ENCODE results near the gene CSPG4.

Gene CSPG4

DNA sequence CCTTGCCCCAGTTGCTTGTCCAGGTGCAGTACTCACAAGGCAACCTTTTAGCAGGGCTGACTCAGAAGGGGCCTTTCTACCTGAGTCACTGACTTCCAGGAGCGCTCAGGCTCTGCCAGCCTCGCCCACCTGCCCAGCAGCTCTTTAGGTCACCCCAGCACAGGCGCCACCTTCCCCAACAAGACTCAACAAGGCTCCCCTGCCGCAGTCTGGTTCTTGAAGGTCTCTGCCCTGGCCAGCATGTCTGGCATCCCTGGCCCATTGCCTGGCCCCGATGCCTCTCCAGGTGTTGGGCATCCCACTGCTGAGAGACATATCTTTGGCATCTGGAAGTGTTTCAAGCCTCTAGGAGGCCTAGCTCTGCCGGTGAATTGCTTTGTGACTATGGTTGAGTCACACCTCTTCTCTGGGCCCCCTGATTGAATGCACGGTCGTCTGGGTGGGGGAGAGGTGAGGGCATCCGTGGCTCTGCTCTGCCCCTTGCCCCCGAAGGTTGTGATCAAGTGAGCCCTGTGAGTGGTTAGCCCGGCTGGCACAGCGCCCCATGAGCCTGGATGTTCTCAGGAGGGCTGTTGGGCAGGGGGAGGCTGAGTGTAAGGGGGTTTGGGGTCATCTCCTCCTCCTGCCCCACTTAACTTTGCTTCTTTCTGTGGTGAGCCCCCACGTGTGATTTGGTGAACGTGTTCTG is 43.3 kb downstream of the CSPG4 start:
- no peak for DNase-seq (ENCODE audit: low spot score)

DNA sequence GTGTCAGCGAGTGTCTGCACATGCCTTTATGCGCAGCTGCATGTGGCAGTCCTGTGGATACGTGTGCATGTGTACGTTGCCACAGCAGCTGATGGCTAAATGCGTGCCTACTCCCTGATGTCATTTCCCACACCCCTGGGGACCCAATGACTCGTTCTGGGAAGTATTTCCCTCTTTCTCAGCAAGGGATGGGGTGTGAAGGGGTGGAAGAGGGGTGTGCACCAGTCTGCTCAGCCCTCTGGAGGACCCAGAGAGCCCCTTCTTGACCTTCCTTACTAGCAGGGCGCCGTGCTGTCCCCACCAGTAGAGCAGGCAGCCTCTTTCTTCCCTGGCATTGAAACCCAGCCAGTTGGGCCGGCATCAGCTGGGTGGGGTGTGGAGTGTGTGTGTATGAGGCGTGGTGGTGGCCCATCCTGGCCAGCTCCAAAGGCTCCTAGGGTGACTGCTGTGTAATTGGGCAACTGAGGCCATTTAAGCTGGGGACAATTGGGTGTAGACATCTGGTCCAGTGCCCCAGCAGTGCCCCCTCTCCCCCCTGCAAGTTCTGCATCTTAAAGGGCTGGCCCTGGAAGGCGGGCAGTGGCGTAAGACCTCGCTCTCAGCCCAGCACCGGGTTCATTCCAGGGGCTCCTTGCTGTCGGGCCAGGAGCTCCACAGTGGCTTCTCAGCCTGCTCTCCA is 45.7 kb downstream of the CSPG4 start:
- DNase-seq (ENCODE audit: low spot score), result no peak

DNA sequence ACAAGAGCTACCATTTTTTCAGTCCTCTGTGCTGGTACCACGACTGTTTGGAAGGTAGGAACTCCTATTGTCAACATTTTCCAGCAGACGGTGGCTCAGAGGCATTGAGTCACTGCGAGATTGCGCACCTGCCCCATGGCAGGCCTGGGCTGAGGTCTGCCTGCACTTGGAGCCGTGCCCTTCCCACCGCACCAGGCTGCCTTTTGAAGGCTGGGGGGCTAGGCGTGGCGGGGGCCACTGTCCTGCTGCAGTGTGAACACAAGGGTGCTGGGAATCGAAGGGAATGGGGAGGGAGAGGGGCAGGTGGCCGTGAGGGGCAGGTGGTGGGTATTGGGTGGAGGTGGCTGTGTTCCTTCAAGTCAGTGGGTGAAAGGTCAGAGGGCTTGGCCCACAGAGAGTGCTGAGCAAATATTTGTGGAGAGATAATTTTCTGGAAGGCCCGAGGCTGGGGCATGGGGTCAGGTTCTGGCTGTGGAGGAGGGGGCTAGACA is 48.7 kb downstream of the CSPG4 start:
- no peak for DNase-seq (ENCODE audit: low spot score)

DNA sequence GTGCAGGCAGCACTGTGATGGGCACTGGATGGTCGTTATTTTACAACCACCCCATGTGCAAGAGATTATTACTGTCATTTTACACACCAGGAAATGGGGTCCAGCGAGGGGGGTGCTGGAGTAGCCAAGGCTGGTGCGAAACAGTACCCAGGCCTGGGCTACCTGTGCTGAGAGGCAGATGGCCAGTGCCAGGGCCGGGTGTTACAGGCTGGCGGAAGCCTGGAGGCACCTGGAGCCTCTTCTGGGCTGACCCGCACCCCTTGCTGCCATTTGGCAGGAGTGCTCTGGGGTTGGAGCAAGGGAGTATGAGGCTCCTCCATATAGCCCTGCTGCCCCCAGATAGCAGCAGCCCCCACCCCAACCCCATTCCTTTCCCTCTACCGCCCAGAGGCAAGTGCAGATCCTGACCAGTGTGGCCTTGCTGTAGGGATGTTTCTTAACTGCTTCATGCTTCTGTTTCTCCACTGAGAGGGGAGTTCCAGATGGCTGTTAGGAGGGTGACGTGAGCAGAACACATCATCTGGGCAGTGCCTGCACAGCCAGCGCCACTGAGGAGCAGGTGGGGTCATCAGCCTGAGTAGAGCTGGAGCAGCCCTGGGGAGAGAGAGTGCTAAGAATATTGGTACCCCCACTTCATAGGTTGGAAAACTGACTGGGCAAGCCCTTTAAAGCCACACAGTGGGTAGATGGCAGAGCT is 49.7 kb downstream of the CSPG4 start:
- DNase-seq (ENCODE audit: low spot score), result no peak

DNA sequence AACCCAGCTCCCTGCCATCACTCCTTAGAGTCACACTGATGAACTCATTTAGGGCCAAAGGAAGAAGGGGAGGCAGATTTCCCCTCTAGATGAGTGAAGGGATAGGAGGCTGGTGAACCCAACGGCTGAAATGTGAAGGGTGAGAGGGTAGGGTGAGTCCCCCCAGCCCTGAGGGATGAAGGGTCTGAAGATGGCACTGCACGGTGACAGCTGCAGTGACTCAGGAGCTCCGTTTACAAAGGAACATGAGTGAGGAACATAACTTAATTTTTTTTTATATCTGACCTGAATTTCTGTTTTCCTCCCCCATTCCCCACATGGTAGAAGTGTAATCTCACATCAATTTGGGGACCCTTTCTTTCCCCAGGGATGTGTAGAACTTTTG is 50.9 kb downstream of the CSPG4 start:
- DNase-seq (ENCODE audit: low spot score), result no peak

DNA sequence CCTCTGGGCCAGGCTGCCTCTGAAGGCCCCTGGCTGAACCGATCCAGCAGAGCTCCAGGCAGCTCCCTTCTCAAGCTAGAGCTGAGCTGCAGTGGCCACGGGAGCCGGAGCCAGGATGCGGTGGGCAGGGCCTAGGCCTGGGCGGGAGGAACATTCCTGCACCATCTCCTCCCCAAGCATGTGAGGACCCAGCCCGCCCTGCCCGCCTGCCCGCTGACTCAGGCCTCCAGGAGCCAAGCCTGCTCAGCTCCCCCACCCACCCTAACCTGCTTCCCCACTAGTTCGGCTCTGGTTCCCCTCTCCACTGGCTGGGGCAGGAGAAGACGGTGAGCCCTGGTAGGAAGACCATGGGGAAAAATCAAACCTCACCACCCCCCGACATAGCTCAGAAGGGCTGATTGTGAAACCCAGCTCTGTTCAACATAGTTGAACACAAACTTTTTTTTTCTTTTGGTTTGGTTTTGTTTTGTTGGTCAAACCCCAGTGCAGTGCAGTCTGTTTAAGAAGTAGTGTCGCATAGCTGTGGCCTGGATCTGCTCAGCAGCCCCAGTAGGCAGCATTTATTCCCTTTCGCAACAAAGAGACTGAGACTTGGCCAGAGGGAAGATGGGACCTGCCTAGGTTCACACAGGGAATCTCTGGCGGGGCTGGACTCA is 51.4 kb downstream of the CSPG4 start:
- no peak for DNase-seq (ENCODE audit: low spot score)

DNA sequence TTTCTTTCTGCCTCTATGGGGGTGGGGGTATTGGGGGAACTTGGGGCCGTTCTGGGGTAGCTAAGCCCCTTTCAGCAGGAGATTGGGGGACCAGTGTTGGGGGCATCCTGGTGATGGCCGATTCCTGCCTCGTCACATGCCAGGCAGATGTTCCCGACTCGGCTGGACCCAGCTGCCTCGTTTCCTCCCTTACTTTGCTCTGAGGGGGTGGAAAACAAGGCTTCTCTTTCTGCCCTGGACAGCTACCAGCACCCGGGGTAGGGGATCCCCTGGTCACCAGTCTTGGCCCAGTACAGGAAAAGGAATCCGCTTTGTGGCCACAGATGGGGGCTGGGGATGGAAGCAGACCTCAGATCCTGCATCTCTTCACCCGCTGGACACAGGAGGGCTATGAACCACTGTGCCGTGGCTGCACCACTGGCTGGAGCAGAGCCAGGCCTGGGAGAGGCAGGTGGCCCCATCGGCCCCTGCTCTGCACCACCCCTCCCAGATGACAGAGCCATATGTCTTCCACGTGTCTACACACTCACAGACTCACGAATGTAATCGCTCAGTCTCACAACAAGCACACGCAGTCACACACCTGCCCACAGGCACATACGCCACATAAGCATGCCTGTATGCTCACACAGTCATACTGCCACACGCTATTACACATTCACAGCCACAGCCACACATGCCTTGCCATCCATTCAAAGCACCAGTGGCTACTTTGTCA is 52.6 kb downstream of the CSPG4 start:
- DNase-seq (ENCODE audit: low spot score), result no peak

DNA sequence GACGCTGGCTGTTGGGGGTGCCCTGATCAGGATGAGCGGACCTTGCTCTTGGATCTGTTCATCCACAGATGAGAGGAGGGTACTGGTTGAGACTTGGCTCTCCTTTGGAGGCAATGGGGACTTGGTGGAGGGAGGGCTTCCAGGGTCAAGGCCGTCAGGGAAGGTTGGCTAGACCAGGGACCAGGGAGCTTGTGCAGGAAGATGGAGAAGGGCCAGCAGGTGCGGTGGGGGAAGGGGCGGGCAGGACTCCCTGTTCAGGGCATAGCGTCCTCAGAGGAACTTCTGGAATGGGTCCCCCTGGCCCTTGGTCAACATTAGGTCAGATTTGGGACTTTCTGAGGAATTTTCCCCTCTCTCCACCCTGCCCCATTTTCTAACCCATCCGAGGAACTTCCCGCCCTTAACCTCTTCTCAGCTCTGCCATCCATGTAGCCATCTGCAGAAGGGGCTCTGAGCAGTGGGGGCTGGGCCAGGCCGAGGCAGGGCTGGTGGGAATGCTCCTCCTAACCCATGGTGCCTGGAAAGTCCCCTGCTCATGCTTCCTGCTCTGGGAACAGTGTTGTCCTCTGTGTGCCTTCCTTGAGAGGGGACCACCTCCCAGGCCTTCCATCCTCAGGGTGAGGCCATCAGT is 53.4 kb downstream of the CSPG4 start:
- no peak for DNase-seq (ENCODE audit: low spot score)

DNA sequence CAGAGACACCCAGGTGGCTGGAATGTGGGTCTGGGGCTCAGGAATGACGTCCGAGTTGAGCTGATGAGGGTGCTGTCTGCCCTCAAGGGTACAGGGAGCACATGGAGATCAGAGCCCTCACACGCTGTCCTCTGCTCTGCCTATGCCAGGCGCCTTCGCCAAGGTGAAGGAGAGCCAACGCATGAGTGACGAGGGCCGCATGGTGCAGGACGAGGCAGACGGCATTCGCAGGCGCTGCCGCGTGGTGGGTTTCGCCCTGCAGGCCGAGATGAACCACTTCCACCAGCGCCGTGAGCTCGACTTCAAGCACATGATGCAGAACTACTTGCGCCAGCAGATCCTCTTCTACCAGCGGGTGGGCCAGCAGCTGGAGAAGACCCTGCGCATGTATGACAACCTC is 55.8 kb downstream of the CSPG4 start:
- no peak for DNase-seq (ENCODE audit: low spot score)

DNA sequence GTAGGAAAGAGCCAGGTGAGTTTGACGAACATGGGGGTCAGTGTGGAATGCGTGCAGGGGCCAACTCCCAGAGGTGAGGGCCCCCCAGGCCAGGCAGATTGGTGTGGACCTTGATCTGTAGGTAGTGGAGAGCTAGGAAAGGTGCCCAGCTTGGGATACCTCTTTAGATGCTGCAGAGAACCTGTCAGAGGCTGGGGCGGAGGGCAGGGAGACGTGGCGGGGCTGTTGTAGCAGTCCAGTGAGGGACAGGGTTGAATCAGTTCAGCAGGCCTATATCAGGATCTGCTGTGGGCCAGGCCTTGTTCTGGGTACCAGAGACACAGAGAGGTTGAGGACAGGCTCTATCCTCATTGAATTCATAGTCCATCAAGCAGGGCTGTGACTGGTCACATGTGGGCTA is 56.3 kb downstream of the CSPG4 start:
- no peak for DNase-seq (ENCODE audit: low spot score)

DNA sequence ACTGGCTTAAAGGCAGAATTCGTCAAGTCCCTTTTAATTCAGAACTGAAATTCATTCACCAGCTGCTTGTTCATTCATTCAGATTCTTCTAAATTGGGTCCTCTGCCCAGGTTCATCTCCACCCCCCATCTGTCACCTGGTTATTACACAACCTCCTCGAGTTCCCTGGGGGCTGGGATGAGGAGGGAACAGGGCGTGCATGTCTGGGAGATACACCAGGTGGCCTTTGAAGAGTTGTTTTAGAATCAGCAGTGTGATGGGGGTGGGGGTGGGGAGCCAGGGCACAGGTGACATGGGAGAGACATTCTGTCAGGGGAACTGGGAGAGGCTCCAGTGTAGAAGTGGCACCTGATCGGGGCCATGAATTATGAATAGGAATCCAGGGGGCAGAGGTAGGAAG is 56.7 kb downstream of the CSPG4 start:
- no peak for DNase-seq (ENCODE audit: low spot score)

DNA sequence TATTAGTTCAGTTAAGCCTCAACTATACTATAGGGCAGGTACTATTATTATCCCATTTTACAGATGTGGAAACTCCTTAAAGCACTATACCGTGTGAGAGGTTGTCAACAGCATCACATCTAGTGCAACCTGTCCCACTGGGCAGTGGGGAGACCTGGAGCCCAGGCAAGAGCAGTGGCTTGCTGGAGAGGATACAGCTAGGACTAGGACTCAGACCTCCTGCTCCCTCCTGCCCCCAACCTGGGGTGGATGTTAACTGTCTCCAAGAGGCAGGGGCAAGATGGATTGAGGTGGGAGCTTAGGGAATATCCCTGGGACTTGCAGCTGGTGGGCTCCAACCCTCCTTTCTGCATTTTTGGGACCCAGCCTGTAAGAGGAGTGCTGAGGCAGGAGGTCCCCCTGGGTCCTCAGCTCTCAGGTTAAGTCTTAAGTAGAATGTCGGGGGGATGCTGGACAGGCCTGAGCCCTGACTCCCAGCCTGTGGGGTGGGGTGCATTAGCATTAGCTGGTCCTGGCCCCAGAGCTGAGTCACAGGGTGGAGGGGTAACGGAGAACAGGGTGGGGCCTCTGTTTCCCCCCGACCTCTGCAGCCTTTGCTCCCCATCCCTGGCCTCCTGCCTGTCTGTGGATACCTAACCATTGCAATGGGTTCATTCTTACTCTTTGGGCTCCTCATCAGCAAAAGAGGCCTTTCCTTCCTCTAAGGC is 58.3 kb downstream of the CSPG4 start:
- DNase-seq (ENCODE audit: low spot score), result no peak

DNA sequence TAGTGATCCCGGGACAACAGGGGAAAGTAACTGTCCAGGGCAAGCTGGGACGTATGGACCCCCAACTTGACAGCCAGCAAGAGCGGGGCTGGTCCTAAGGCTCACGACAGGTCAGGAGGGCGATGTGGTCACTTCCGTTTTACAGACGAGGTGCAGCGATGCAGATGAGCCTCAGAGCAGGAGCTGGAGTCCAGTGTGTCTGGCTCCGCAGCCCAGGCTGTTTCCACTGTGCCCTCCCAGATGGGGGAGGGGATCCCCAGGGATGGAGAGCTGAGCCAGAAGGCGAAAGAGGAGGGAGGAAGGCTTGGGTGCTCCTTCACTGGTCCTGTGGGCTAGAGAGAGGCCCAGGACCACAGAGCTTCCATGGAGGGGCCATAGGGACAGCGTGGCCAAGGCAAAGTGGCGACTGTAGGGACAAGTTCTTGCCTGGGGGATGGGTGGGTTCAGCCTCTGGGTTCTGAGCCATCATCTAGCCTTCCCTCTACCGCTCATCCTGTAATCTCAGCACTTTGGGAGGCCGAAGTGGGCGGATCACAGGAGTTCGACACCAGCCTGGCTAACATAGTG is 59.2 kb downstream of the CSPG4 start:
- no peak for DNase-seq (ENCODE audit: low spot score)

DNA sequence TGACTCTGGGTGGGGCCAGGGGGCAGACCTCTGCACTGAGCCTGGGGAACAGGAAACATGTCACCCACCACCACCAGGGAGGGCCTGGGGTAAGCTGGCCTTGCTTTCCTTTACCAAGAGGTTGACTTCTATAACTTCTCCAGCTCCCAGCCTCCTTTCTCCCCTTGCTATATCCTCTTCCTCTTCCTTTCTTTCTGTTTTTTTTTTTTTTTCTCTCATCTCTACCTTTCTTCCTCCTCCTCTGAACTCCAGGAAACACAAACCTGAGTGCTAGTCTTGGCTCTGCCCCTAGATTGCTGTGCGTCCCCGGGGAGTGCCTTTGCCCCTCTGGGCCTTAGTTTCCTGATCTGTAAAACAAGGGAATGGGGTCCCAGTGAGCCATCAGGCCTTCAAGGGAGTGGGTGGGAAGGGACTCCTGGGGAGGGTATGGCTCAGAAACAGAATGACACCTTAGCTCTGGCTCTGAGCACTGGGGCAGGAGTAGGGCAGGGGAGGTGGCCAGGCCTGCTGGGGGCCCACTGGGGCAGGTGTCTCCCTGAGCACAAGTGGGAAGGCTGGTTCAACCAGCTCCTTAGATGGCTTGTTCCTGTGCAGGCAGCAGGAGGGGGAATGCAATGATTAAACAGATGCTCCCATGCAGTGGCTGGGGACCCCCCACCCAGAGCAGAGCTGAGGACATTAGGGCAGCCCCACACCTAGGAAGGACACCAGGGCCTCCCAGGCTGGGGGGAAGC is 60.7 kb downstream of the CSPG4 start:
- no peak for DNase-seq (ENCODE audit: low spot score)

DNA sequence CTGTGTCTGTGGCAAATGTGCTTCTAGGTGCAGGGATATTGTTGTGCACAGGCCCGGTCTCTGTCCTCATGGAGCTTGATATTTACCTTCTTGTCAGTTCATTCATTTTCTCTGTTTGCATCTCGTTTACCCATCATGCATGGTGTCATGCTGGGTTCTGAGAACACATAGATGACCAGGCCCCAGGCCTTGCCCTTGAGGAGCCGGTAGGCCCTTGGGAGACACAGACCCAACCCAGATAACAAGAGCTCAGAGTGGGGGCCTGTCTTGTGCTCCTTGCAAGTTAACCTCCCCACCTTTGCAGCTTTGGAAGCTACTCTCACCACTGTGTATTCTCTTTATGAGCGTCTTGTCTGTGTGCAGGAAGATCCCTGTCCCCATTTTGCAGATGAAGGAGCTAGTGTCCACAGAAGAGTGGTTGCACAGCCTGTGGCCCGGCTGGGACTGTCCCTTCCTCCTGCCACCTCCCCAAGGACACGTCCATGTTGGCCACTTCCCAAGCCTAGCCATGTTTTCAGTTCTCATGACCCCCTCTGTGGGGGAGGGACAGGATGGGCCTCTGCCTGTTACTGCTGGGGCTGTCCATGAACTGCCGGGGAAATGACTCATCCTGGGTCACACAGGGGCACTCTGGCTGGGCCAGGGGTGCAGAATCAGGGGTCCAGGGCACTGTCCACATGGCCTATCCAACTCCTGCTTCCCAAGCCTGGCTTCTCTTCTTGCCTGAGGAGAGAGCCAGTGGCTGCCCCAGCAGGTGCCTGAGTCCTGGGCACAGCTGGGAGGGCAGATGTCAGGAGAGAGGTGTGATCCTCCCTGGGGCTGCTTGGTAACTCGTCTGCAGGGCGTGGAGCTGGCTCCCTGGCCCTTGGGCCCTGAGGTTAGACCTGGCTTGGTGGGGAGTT is 61.5 kb downstream of the CSPG4 start:
- DNase-seq (ENCODE audit: low spot score), result no peak

DNA sequence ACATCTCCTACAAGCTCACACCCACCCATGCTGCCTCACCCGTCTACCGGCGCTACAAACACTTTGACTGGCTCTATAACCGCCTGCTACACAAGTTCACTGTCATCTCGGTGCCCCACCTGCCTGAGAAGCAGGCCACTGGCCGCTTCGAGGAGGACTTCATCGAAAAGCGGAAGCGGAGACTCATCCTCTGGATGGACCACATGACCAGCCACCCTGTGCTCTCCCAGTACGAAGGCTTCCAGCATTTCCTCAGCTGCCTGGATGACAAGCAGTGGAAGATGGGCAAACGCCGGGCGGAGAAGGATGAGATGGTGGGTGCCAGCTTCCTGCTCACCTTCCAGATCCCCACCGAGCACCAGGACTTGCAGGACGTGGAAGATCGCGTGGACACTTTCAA is 62.8 kb downstream of the CSPG4 start:
- no peak for DNase-seq (ENCODE audit: low spot score)

DNA sequence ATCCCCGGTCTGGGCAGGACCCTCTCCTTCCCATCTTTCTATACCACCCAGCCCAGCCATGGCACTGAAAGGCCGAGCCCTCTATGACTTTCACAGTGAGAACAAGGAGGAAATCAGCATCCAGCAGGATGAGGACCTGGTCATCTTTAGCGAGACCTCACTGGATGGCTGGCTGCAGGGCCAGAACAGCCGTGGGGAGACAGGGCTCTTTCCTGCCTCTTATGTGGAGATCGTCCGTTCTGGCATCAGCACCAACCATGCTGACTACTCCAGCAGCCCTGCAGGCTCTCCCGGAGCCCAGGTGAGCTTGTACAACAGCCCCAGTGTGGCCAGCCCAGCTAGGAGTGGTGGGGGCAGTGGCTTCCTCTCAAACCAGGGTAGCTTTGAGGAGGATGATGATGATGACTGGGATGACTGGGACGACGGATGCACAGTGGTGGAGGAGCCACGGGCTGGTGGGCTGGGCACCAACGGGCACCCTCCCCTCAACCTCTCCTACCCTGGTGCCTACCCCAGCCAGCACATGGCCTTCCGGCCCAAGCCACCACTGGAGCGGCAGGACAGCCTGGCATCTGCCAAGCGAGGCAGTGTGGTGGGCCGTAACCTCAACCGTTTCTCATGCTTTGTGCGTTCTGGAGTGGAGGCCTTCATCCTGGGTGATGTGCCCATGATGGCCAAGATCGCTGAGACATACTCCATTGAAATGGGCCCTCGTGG is 63.4 kb downstream of the CSPG4 start:
- no peak for DNase-seq (ENCODE audit: low spot score)

Measured in hematopoietic multipotent progenitor cell treated with erythropoietin and hydrocortisone succinate and interleukin-3 and kit ligand, for 17 days (in vitro differentiated cells).